Prostate gland (tissue), 2 donors: ENCODE data around the gene CARD16.

Experiments
- CTCF ChIP-seq, 4 experiments: fragments of 200-600 bp in 2 of 4; fragments of 450-650 bp in 2 of 4; sonication (generic) in 2 of 4; IDR thresholded peaks; 1 replicate in 3 of 4; 2 replicates in 1 of 4; pipeline ENCODE4 v1.5.1; 2016 to 2019; ENCODE audit warnings: antibody characterized with exemption in 4 of 4, mild to moderate bottlenecking in 2 of 4, moderate library complexity in 2 of 4
- POLR2A ChIP-seq: fragments of 450-650 bp; IDR thresholded peaks from one replicate; pipeline ENCODE4 v1.6.1; 2016; ENCODE audit warnings: antibody characterized with exemption, mild to moderate bottlenecking
- POLR2AphosphoS5 ChIP-seq: sonication (generic); formaldehyde crosslinking; IDR thresholded peaks from one replicate; pipeline ENCODE4 v1.6.1; 2017; ENCODE audit warnings: antibody characterized with exemption

- no peak for TF ChIP-seq CTCF (IDR thresholded peaks at IDR 0.05)
- TF ChIP-seq POLR2A = no peak
- TF ChIP-seq POLR2AphosphoS5 = no peak
Measured at GRCh38 chr11:105051559-105051958, 6.4 kb upstream of the CARD16 start.
